HEK293 (cell line): ENCODE measurements around the gene MVB12B.

Experiments
- CTCF ChIP-seq: fragments of 450-650 bp; formaldehyde crosslinking; IDR thresholded peaks from 2 replicates; pipeline ENCODE4 v1.5.1; 2016; ENCODE audit warnings: missing biosample characterization, missing genetic modification characterization
- PRDM1 ChIP-seq: fragments of 450-650 bp; formaldehyde crosslinking; IDR thresholded peaks from 2 replicates; pipeline ENCODE4; 2016; ENCODE audit warnings: missing biosample characterization, missing genetic modification characterization
- ZNF24 ChIP-seq: fragments of 450-650 bp; formaldehyde crosslinking; IDR thresholded peaks from 2 replicates; pipeline ENCODE4 v1.5.1; 2016; ENCODE audit warnings: missing biosample characterization, missing genetic modification characterization
- ZNF362 ChIP-seq: fragments of 450-650 bp; formaldehyde crosslinking; IDR thresholded peaks from 2 replicates; pipeline ENCODE4 v1.5.1; 2016; ENCODE audit warnings: missing biosample characterization, missing genetic modification characterization

- TF ChIP-seq CTCF (tag by site-specific recombination) (no peak), ZNF362 (tag by site-specific recombination) (no peak), ZNF24 (tag by site-specific recombination) (no peak), PRDM1 (tag by site-specific recombination) (no peak)
Measured at GRCh38 chr9:126459126-126459525, 132.5 kb downstream of the MVB12B start.
